Measurements from ENCODE around the gene FAM216B. TPM values are rescaled to one million over a fixed set of nuclear protein-coding genes. Genes with fewer than 3 reads are reported as not detected.

Gene FAM216B
- total RNA-seq, 1 experiment from 2014 or later = not detected

DNA sequence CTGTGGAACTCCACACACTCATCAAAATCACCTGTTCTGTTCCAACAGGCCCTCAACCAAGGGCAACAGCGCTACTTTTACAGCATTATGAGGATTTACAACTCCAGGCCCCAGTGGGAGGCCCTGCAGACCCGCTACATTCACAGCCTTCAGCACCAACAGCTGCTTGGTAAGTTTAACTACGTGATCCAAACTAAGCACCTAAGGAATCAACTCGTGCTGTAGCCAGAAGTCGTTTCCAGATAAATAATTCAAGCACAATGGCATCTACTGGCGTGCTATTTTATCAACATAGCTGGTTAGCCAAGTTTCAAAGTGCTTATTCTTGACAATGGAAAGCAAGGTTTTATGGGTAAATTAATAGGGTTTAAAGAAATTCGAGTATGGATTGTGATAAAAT lies 5.3 kb downstream of the FAM216B start:
- no peak overlapping the region for H3K4me3 Mint-ChIP-seq
- Histone ChIP-seq H2BK12ac (ENCODE audit: insufficient read length, low read depth, low read length) (no peak overlapping the region), H3K9me3 (ENCODE audit: control insufficient read depth, low read depth, low read length) (no peaks in the 10 kb centered on the region), H2AK5ac (ENCODE audit: insufficient read length, low read length) (no peak overlapping the region), H3K4ac (ENCODE audit: low read depth, low read length) (no peak overlapping the region), H3K18ac (ENCODE audit: insufficient read length, low read depth, low read length) (no peak overlapping the region), H3K14ac (ENCODE audit: insufficient read depth, low read length) (no peak overlapping the region), H2AFZ (ENCODE audit: low read length) (no peak overlapping the region), H3K79me1 (ENCODE audit: insufficient read depth, low read depth, low read length, poor library complexity, severe bottlenecking) (no peaks in the 10 kb centered on the region), H4K20me1 (ENCODE audit: control insufficient read depth, insufficient read depth, insufficient read length) (no peaks in the 10 kb centered on the region), H3K4me1 (ENCODE audit: insufficient read depth, low read length) (no peaks in the 10 kb centered on the region; the same call in 1 of the 2 replicates), H2BK20ac (ENCODE audit: low read depth, low read length, poor library complexity, severe bottlenecking) (no peak overlapping the region), H3K56ac (ENCODE audit: insufficient read length, low read depth, low read length) (no peak overlapping the region), H3K79me2 (ENCODE audit: insufficient read depth, low read length) (no peaks in the 10 kb centered on the region), H3K4me2 (ENCODE audit: insufficient read depth, insufficient read length, low read length) (no peak overlapping the region), H4K5ac (ENCODE audit: insufficient read length, low read depth, low read length) (no peak overlapping the region), H2BK15ac (ENCODE audit: low read depth, low read length) (no peak overlapping the region), H2BK120ac (ENCODE audit: low read depth, low read length, poor library complexity, severe bottlenecking) (no peak overlapping the region), H3K23ac (ENCODE audit: insufficient read length, low read depth, low read length) (no peak overlapping the region), H3K27ac (ENCODE audit: insufficient read length, low read depth, low read length) (no peak overlapping the region), H3K9ac (ENCODE audit: extremely low read depth, insufficient read length, low read length) (no peak overlapping the region), H3K27me3 (ENCODE audit: insufficient read depth, low read length) (no peaks in the 10 kb centered on the region), H4K8ac (replicated peaks; ENCODE audit: insufficient read length, low read depth, low read length) (no peak overlapping the region), H2BK5ac (ENCODE audit: insufficient read length, low read length) (no peak overlapping the region), H4K91ac (ENCODE audit: insufficient read length, low read depth, low read length) (no peak overlapping the region), H3T11ph (ENCODE audit: low read length) (no peak overlapping the region), H3K23me2 (ENCODE audit: insufficient read length, low read depth, low read length, poor library complexity, severe bottlenecking) (no peaks in the 10 kb centered on the region)
- H3K4me1 Mint-ChIP-seq = 0 out of 4 replicates have a peak, but pooled peaks cover 0 to 2% of the 10 kb centered on the region in 2 experiments
- no peak for TF ChIP-seq CTCF (conservative IDR thresholded peaks at IDR 0.05)
- H3K27me3 Mint-ChIP-seq (ENCODE audit: low read depth) = no peaks in the 10 kb centered on the region
- no peak for DNase-seq
- 100% methylated on average over 1 of the region's 7 CpGs for WGBS (ENCODE audit: extremely low coverage, insufficient read length, low lambda C conversion rate)
- no peak overlapping the region for H3K27ac Mint-ChIP-seq
- H3K9me3 Mint-ChIP-seq = no peaks in the 10 kb centered on the region
- H3K36me3 Mint-ChIP-seq (ENCODE audit: insufficient read depth in 1 of 3, low read depth in 3 of 3) = no peaks in the 10 kb centered on the region

Data from H9 (cell line).